HG02938 (cell line): Measurements from ENCODE around the gene COL7A1.

ENCODE experiments used
- ATAC-seq: cut with Tn5 transposase; IDR thresholded peaks from one replicate; pipeline ENCODE4 v1.9.1; 2021; ENCODE audit warnings: mild to moderate bottlenecking, moderate library complexity; ENCODE audit not compliant: unreplicated experiment

COL7A1 gene

GRCh38 chr3:48619541-48620524, 24.7 kb upstream of the COL7A1 start:
- no peak for ATAC-seq

GRCh38 chr3:48617559-48617958, 22.4 kb upstream of the COL7A1 start:
- no peak for ATAC-seq

GRCh38 chr3:48614044-48614443, 18.9 kb upstream of the COL7A1 start:
- no peak for ATAC-seq

- ATAC-seq, result no peak
Observed at GRCh38 chr3:48612309-48612708, 17.2 kb upstream of the COL7A1 start.

GRCh38 chr3:48609088-48610005, 14.2 kb upstream of the COL7A1 start, which contains the start of gene UQCRC1:
Gene UQCRC1 (minus strand): TSS chr3:48609646. CDS start chr3:48609620, 26 bp downstream.
- peak; percentile 95 for ATAC-seq

GRCh38 chr3:48607519-48607918, 12.4 kb upstream of the COL7A1 start:
- ATAC-seq, result no peak

- ATAC-seq, result no peak
Observed at GRCh38 chr3:48601622-48601994, 6.5 kb upstream of the COL7A1 start.

GRCh38 chr3:48600711-48601621, 5.8 kb upstream of the COL7A1 start:
- no peak for ATAC-seq

- ATAC-seq, result no peak
Observed at GRCh38 chr3:48599509-48600285, 4.6 kb upstream of the COL7A1 start.

- no peak for ATAC-seq
Observed at GRCh38 chr3:48599077-48599501, 4.0 kb upstream of the COL7A1 start.

GRCh38 chr3:48598323-48599076, 3.4 kb upstream of the COL7A1 start:
- no peak for ATAC-seq

GRCh38 chr3:48597408-48597800, 2.3 kb upstream of the COL7A1 start:
- ATAC-seq, result no peak

GRCh38 chr3:48596676-48597407, 1.7 kb upstream of the COL7A1 start:
- no peak for ATAC-seq

GRCh38 chr3:48596157-48596556, 1.0 kb upstream of the COL7A1 start:
- no peak for ATAC-seq

- ATAC-seq, result no peak
Observed at GRCh38 chr3:48595526-48596121, 495 bp upstream of the COL7A1 start.

- no peak for ATAC-seq
Observed at GRCh38 chr3:48594417-48595049, 596 bp downstream of the COL7A1 start.

GRCh38 chr3:48593337-48593736, 1.8 kb downstream of the COL7A1 start:
- no peak for ATAC-seq
